Heart left ventricle (tissue), 13 donors: ENCODE data around the gene ECHS1.

Experiments
- POLR2A ChIP-seq, 2 donors: fragments of 450-650 bp; IDR thresholded peaks; one replicate each; pipeline ENCODE4 v1.6.1; 2017; ENCODE audit warnings: antibody characterized with exemption in 2 of 2, mild to moderate bottlenecking in 2 of 2, moderate library complexity in 2 of 2
- TF ChIP-seq, protein P1 (sequence below), 12 donors: fragments of 200-600 bp; sonication (generic) in 4 of 12; IDR thresholded peaks; one replicate each; pipeline versions ENCODE4 v1.5.0 to v1.8.0; 2018 to 2022; ENCODE audit warnings: antibody characterized with exemption in 12 of 12, mild to moderate bottlenecking in 5 of 12
- donor health status: ischemic (EF 13 %, LVEDD 7.1; RV severe dilation, severe dysfunction).
- donor health status: DM: no; HTN: yes; CAD: no.
- donor health status: DM: no; HTN: no; CAD: no.
- donor health status: ischemic (EF 25% LVEDD 6.9; RV normal size, moderate dysfunction).
- donor health status: ischemic (EF 25% LVEDD 5.7; RV mildly dilated, moderate dysfunction).
- donor health status: ischemic (EF 35%, LVEDD 5.7; RV mildly dilated, moderate dysfunction).
- donor health status: nonischemic (EF 11% LVEDD 7.7; RV severe dilation, severe dysfunction).
- donor health status: DM: yes; HTN: yes; CAD: no.
- donor health status: PGD.
- donor health status: ischemic (EF 29% LVEDD 5.4; RV normal size, mild dysfunction).
- donor health status: nonischemic (EF 23%, LVEDD 6.1; RV moderate dilation, normal function).

DNA sequence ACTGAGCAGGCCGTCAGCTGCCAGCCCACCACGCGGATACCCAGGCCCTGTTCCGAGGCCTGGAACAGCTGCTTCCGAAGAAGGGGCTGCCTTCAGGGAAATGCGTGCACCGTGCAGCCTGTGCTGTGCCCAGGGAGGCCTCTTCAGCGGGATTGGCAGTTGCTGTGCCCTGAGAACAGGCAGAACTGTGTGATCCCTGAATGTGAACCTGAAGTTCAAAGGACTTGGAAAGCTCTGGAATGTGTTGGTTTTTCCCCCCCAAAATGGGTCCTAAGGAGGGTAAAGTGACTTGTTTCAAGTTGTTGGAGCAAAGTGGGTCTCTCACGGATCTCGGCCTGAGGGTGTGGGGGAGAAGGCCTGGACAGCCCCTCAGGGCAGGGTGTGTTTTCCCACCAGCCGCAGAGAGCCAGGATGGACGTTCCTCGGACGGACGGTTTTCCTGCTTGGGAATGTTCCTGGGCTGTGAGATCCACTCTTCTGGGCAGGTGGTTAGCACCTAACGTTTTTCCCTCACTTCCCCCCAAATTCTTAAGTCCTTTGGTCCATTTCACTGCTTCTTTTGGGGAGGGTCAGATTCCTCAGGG lies 49.2 kb upstream of the ECHS1 start:
- TF ChIP-seq, protein P1, sequence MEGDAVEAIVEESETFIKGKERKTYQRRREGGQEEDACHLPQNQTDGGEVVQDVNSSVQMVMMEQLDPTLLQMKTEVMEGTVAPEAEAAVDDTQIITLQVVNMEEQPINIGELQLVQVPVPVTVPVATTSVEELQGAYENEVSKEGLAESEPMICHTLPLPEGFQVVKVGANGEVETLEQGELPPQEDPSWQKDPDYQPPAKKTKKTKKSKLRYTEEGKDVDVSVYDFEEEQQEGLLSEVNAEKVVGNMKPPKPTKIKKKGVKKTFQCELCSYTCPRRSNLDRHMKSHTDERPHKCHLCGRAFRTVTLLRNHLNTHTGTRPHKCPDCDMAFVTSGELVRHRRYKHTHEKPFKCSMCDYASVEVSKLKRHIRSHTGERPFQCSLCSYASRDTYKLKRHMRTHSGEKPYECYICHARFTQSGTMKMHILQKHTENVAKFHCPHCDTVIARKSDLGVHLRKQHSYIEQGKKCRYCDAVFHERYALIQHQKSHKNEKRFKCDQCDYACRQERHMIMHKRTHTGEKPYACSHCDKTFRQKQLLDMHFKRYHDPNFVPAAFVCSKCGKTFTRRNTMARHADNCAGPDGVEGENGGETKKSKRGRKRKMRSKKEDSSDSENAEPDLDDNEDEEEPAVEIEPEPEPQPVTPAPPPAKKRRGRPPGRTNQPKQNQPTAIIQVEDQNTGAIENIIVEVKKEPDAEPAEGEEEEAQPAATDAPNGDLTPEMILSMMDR (IDR thresholded peaks at IDR 0.05), result no peak
- TF ChIP-seq POLR2A (IDR thresholded peaks at IDR 0.05), result no peak
